Measurements from ENCODE around the gene TBX1. TPM values are rescaled to one million over a fixed set of nuclear protein-coding genes. Genes with fewer than 3 reads are reported as not detected.

Gene TBX1
- total RNA-seq, 1 donor from 2014 or later = not detected

DNA sequence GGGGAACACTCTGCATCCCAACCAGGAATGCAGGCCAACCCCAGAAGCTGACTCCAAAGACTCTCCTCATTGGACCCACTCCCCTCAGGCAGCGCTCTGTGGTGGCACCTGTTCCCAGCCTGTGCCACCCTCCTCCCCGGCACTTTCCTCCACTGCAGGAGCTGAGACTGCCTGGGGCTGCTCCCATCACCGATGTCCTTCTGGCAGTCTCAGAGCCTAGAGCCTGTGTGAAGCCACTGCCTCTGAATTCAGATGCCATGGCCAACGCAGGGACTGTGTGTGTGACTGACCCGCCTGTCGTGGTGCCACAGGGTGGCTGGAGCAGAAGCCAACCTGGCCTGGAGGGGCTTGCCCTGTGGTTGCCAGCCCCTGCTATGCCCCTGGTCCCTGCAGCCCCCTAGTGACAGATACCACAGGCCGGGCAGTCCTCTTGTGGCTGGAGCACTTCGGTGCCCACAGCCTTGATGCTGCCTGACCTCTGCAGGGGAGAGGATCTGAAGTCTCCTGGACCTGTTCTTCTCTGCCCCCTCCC is 43.2 kb downstream of the TBX1 start:
- H3K4me3 Mint-ChIP-seq = no peak overlapping the region
- no peak overlapping the region for H2AFZ ChIP-seq (replicated peaks)
- peaks cover 5% of the 10 kb centered on the region for H3K27me3 Mint-ChIP-seq (ENCODE audit: insufficient read depth, low read depth)
- H3K4me3 ChIP-seq = no peak overlapping the region
- no peak overlapping the region for H3K27ac Mint-ChIP-seq
- DNase-seq (ENCODE audit: low spot score) = no peak
- no peaks in the 10 kb centered on the region for H3K4me1 ChIP-seq
- no peaks in the 10 kb centered on the region for H3K9me3 Mint-ChIP-seq
- H3K9me3 ChIP-seq (ENCODE audit: low read depth) = no peaks in the 10 kb centered on the region
- H3K27me3 ChIP-seq = no peaks in the 10 kb centered on the region
- H3K4me2 ChIP-seq = no peak overlapping the region
- no peaks in the 10 kb centered on the region for H3K79me2 ChIP-seq (ENCODE audit: low read depth)
- peaks cover 5% of the 10 kb centered on the region for H3K4me1 Mint-ChIP-seq
- H3K9ac ChIP-seq = no peak overlapping the region
- H3K36me3 ChIP-seq = no peaks in the 10 kb centered on the region
- H3K27ac ChIP-seq = no peak overlapping the region
- TF ChIP-seq EZH2phosphoT487 (IDR thresholded peaks at IDR 0.05) (no peak), EZH2 (IDR thresholded peaks at IDR 0.05) (no peak)
- TF ChIP-seq, protein P1, sequence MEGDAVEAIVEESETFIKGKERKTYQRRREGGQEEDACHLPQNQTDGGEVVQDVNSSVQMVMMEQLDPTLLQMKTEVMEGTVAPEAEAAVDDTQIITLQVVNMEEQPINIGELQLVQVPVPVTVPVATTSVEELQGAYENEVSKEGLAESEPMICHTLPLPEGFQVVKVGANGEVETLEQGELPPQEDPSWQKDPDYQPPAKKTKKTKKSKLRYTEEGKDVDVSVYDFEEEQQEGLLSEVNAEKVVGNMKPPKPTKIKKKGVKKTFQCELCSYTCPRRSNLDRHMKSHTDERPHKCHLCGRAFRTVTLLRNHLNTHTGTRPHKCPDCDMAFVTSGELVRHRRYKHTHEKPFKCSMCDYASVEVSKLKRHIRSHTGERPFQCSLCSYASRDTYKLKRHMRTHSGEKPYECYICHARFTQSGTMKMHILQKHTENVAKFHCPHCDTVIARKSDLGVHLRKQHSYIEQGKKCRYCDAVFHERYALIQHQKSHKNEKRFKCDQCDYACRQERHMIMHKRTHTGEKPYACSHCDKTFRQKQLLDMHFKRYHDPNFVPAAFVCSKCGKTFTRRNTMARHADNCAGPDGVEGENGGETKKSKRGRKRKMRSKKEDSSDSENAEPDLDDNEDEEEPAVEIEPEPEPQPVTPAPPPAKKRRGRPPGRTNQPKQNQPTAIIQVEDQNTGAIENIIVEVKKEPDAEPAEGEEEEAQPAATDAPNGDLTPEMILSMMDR (IDR thresholded peaks at IDR 0.05) = no peak
- no peaks in the 10 kb centered on the region for H3F3A ChIP-seq (ENCODE audit: low read depth)
- peaks cover 5% of the 10 kb centered on the region for H3K36me3 Mint-ChIP-seq
- peaks cover 4% of the 10 kb centered on the region for H4K20me1 ChIP-seq (ENCODE audit: low read depth)

DNA sequence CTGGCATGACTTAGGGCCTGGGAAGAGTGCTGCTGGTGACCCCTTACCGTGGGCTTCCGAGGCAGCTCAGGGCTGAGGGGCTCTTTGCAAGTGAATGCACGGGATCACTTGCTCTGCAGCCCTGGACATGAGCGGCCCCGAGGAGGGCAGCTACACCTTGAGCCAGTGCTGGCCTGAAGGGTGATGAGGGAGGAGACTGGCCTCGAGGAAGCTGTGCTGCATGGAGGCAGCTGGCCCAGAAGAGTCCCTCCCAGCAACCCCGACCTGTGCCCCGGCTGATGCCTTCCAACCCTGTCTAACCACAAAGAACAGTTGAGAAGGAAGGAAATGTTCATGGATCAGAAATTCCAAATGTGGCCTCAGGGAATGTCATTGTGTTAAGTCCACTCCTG is 45.2 kb downstream of the TBX1 start:
- H2AFZ ChIP-seq (replicated peaks) = no peak overlapping the region
- H4K20me1 ChIP-seq (ENCODE audit: low read depth) = no peaks in the 10 kb centered on the region
- H3K27me3 ChIP-seq = no peaks in the 10 kb centered on the region
- no peaks in the 10 kb centered on the region for H3K4me1 ChIP-seq
- peaks cover 3% of the 10 kb centered on the region for H3K36me3 Mint-ChIP-seq
- no peak overlapping the region for H3K4me3 ChIP-seq
- no peaks in the 10 kb centered on the region for H3K79me2 ChIP-seq (ENCODE audit: low read depth)
- no peak for DNase-seq (ENCODE audit: low spot score)
- no peak overlapping the region for H3K4me2 ChIP-seq
- TF ChIP-seq, protein P1 (IDR thresholded peaks at IDR 0.05) = no peak
- no peak for TF ChIP-seq EZH2 (IDR thresholded peaks at IDR 0.05)
- H3K4me3 Mint-ChIP-seq = no peak overlapping the region
- no peak overlapping the region for H3K27ac ChIP-seq
- peaks cover 3% of the 10 kb centered on the region for H3K4me1 Mint-ChIP-seq
- H3K9me3 ChIP-seq (ENCODE audit: low read depth) = no peaks in the 10 kb centered on the region
- H3K9me3 Mint-ChIP-seq = no peaks in the 10 kb centered on the region
- no peak overlapping the region for H3K27ac Mint-ChIP-seq
- H3K36me3 ChIP-seq = no peaks in the 10 kb centered on the region
- H3F3A ChIP-seq (ENCODE audit: low read depth) = no peaks in the 10 kb centered on the region
- peaks cover 5% of the 10 kb centered on the region for H3K27me3 Mint-ChIP-seq (ENCODE audit: insufficient read depth, low read depth)
- no peak overlapping the region for H3K9ac ChIP-seq

DNA sequence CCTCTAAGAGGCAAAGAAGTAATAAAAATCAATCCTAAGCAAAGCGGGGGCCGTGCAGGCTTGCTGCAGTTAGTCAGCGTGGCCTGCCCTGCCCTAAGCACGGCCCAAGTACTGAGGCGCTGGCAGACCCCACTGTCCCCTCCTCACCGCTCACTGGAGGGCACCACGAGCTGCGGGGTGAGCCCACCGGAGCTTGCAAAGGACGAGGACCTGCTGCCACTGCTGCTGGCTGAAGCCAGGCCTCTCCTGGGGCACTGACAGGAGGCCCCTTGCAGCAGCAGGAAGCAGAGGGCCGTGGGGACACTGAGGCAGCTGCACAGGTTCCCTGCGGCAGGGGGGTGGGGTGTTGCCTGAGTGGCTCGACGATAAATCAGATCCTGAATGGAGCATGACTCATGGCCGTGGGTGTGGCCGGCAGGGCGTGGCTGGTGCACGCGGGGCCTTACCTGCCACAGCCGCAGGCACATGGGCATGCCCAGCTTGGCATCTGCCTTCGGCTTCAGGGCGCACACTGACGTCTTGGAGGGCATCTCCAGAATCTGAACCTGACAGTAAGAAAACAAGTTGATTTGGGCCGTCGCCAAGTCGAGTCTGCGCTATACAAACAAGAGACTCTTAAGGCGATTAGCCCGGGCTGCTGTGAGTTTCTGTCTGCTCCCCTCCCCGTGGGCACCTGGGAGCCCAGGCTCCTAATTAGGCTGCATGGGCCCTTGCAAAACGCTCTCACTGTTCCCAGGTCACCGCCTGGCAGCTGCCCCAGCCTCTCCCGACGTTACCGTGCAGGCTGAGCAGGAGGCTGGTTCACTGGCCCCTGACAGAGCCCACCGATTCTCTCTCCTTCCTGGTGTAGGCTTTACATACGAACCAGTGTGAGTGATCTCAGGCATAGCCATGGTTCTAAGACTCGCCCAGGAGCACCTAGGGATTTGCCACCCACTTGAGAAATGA is 45.9 kb downstream of the TBX1 start:
- Histone ChIP-seq H3K36me3 (no peaks in the 10 kb centered on the region), H3K27me3 (no peaks in the 10 kb centered on the region), H3K79me2 (ENCODE audit: low read depth) (no peaks in the 10 kb centered on the region), H3K4me3 (no peak overlapping the region), H3K4me1 (no peaks in the 10 kb centered on the region), H3K27ac (no peak overlapping the region), H3K4me2 (no peak overlapping the region), H3F3A (ENCODE audit: low read depth) (no peaks in the 10 kb centered on the region), H2AFZ (replicated peaks) (no peak overlapping the region), H3K9me3 (ENCODE audit: low read depth) (no peaks in the 10 kb centered on the region), H3K9ac (no peak overlapping the region), H4K20me1 (ENCODE audit: low read depth) (no peaks in the 10 kb centered on the region)
- TF ChIP-seq, protein P1 (IDR thresholded peaks at IDR 0.05) = no peak
- TF ChIP-seq EZH2 (IDR thresholded peaks at IDR 0.05) (no peak), EZH2phosphoT487 (IDR thresholded peaks at IDR 0.05) (no peak)
- Mint-ChIP-seq H3K4me1 (peaks cover 5% of the 10 kb centered on the region), H3K27me3 (ENCODE audit: insufficient read depth, low read depth) (peaks cover 5% of the 10 kb centered on the region), H3K4me3 (no peak overlapping the region), H3K9me3 (no peaks in the 10 kb centered on the region), H3K36me3 (peaks cover 2% of the 10 kb centered on the region), H3K27ac (no peak overlapping the region)
- no peak for DNase-seq (ENCODE audit: low spot score)

Data from neural progenitor cell (in vitro differentiated cells).